HG03097 (cell line): ENCODE results near the gene SAA1.

Experiments used
- ATAC-seq: cut with Tn5 transposase; IDR thresholded peaks from one replicate; pipeline ENCODE4 v1.9.1; 2021; ENCODE audit not compliant: unreplicated experiment, low FRiP score

SAA1 gene

DNA sequence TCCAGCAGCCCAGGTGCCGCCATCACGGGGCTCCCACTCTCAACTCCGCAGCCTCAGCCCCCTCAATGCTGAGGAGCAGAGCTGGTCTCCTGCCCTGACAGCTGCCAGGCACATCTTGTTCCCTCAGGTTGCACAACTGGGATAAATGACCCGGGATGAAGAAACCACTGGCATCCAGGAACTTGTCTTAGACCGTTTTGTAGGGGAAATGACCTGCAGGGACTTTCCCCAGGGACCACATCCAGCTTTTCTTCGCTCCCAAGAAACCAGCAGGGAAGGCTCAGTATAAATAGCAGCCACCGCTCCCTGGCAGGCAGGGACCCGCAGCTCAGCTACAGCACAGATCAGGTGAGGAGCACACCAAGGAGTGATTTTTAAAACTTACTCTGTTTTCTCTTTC, at the start of gene SAA1:
Gene SAA1 (plus strand): TSS at position 316 of the 400 bp plus-strand sequence. CDS start 624 bp downstream, outside the sequence.
- ATAC-seq, result no peak

DNA sequence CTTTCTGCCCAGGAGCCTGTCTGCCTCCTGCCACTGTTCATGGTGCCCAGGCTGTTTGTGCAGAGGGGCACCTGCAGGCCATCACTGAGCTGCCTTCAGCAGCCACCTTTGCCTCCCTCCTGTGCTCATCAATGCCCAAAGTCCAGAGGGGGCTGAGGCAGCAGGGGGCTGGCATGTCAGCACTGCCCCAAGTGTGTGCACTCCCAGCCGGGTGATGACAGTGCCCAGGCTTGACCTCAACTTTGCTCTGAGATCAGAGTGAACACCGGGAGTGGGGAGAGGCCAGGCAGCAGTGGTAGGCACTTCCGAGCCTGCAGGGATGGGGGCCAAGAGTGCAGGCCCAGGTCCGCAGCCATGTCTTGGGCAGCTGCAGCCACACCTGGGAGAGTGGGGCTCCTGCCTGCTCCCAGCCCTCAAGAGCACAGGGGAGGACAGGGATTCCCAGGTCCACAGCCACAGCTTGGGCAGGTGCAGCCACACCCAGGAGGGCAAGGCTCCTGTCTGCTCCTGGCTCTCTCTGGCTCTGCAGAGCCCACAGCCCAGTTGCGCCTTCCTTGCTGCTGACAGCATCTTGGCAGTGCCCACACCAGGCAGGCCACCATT, 44.7 kb upstream of the SAA1 start:
- ATAC-seq, result no peak

DNA sequence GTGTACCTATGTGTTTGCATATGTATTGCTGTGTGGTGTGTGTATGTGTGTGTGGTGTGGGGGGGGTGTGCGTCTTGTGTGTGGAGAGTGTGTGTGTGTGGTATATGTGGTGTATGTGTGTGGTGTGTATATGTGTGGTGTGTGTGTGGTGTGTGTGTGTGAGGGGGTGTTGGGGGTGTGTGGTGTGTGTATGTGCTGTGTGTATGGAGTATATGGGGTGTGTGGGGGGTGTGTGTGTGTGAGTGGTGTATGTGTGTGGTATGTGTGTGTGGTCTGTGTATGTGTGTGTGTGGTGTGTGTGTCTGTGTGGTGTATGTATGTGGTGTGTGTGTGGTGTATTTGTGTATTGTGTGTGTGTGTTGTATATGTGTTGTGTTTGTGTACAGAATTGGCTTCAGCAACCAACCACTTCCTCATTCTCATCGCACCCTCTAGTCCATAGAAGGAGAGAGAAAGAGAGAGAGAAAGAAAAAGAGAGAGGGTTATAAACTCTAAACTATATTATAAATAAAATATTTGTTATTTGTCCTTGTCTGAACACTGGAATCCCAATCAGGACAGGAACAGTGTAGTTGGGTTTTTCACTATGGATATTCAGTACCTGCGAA, 43.1 kb upstream of the SAA1 start:
- no peak for ATAC-seq

DNA sequence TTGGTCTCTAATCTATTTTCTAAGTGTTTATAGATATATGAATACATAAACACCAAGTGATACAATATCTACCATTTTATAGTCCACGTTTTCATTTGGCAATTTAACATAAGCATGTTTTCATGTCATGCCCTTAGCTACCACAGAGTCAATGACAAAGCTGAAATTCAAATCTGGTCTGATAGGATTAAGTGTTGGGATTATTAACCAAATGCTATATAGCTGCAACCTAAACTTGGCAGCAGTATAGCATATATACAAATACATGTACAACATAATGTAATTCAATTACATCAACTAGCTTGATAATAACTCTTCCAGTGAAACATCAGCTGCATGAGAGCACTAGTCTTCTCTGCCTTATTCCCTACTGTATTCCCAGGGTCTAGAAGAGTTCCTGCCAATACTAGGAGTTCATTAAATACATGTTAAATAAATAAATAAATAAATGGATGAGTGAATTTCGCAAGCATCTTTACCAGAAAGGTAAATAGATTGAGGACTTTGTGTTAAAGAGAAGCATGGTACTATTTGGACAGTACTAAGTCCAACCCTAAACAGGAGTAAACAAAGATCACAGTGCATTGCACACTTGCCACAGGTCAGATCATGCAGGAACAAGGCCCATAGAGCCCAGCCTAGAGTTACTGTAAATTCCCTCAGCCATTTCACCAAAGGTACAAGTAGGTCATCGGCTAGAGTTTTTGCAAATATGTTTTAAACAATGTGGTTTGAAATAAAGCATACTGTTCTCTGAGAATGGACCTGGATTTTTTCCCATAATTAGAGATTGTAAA, 42.3 kb upstream of the SAA1 start:
- no peak for ATAC-seq

DNA sequence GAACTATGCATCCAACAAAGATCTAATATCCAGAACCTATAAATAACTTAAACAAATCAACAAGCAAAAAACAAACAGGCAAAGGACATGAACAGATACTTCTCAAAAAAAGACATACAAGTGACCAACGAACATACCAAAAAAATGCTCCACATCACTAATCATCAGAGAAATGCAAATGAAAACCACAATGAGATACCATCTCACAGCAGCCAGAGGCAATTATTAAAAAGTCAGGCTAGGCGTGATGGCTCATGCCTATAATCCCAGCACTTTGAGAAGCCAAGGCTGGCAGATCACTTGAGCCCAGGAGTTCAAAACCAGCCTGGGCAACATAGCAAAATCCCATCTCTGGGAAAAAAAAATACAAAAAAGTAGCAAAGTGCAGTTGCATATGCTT, 40.2 kb upstream of the SAA1 start:
- no peak for ATAC-seq

DNA sequence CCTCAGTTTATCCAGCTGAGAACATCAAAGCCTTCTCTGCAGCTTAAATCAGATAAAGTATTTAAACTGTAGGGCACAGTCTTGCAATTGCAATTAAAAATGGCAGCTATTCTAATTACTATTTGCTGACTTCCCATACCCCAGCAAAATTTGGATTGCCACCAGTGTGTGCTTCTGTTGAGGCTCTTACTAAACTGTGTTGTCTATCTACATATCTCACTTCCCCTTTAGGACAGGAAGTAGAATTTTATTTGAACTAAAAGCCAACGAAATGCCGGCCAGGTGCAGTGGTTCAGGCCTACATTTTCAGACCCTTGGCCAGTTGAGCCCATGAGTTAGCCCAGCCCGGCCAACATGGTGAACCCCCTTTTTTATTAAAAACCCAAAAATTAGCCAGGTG, 36.6 kb upstream of the SAA1 start:
- ATAC-seq, result peak; percentile 77

DNA sequence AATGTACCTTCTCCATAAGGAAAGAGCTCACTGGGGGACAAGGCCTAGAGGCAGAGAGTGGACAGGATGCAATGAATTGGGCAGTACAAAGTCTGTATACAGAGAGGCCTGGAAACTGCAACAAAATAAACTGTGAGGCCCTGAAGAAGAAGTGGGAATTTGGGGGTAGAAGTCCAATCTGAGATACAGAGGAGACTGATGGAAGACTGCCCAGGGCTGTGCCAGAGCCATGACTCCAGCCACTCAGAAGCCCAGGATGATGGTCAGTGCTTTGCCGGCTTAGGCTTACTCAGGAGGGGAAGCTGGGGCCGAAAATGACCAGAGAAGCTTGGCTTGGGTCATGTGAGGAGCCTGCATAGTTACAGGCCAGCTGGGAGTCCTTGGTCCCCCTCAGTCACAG, 35.2 kb upstream of the SAA1 start:
- ATAC-seq, result no peak

DNA sequence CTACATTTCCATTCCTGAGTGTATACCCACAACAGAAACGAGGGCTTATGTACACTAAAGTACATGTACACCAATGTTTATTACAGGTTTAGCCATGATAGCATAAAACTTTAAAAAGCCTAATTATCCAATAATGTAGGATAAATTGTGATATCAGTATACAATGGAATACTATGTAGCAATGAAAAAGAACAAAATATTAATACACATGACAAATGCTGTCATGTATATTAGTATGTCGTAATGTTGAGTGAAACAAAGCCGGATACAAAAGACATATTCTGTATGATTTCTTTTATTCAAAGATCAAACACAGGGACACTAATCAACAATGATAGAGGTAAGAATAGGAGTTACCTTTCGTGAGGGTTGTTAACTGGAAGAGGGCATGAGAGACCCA, 32.2 kb upstream of the SAA1 start:
- no peak for ATAC-seq

DNA sequence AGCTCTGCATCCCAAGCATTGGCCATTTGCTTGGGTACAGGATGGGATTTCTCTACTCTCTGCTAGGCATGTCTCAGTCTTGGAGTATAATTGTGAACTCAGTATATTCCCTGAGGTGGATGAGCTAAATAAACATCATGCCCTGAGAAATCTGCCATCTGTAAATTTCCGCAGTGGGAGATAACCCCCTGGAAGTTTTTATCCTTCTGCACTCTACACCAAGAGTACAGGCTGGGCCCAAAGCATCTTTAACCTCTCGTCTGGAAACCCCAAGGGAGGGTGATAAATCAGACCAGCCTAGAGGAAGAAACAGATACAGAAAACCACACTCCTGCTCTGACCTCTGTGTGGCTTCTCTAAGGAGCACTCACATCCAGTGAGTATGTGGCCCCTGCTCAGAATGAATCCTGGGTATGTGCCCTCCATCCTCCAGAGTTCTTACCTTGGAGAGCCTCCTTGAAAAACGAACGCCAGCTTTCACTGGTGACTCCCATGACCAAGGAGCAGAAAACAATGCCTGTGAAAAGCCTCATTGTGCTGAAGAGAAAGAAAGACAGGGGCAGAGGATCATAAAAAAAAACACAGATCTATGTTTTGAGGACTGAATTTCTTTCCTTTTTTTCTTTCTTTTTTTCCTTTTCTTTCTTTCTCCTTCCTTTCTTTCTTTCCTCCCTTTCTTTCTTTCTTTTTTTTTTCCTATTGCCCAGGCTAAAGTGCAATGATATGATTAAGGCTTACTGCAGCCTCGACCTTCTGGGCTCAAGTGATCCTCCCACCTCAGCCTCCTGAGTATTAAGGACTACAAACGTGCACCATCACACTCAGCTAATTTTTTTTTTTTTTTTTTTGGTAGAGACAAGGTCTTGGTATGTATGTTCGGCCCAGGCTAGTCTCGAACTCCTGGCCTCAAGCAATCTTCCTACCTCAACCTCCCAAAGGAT, 30.4 kb upstream of the SAA1 start:
- no peak for ATAC-seq

DNA sequence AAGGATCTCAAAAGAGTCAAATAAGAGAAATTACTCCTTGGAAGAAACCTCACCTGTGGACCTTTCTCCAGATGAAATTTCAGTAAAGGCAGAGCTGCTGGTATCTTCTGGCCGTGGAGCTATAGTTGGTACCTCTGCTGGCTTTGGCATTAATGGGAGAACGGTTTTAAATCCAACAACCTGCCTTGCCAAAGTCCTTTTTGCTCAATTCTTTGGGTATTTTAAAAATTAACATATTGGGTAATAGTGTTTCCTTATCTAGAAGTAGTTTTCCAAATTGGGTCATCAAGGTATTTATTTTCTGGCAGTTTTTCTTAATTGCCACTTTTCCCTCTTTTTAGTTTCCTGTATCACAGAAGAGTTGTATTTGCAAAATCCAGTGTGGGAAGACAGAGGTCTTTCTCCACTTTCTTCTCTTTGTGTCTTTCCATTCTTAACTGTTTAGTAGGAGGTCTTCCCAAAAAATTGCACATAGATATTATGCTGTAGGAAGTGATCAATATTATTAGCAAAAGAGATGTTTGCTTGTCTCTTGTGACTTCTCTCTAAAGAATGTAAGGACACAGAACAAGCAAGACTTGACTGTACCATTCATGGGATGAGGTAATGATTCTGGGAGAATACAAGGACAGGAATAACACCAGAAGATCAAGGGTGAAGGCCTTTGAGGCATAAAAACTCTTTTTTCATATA, 29.3 kb upstream of the SAA1 start, which contains the start of gene SAA4:
Gene SAA4 (minus strand): TSS at position 139 of the 693 bp plus-strand sequence. CDS start 876 bp downstream, outside the sequence.
- no peak for ATAC-seq

DNA sequence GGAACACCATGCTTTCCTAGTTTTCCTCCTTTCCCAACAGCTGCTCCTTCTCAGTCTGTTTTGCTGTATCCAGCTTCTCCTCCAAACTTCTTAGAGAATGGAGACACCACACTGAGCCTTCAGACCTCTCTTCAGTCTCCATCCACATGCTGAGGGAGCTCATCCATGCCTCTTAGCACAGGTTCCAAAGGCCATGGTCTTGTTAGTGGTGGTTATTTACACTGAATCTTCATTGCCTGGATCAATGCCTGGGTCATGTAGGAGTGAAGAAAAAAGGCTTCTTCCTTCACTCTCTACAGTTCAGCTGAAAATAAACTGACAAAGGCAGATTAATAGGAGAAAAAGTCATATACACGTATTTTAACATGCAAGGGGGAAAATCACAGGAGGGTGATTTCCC, 26.4 kb upstream of the SAA1 start:
- ATAC-seq, result no peak

DNA sequence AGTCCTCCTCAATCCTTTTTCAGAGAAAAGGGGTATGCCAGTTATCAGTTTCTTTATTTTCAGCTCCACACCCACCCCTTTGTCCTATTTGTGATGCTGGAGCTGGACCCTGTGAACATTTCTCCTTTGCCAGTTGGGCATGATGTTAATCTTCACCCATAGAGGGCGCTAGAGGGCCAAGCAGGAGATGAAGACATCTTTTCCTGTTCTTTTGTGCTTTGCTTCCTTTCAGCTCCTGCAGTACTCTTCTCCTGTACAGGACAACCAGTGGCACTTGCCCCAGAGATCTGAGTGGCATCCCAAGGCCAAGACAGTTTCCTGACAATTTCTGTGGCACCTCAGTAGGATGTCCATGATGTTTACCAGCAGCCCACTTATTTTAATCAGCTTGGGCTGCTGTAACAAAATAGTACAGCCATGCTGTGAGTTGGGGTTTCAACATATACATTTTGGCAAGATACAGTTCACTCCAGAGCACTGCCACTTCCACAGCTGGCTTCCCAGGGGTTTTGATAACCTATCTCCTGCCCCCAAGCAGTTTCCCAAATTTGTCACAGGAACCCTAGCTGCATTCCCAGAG, 22.2 kb upstream of the SAA1 start:
- no peak for ATAC-seq

DNA sequence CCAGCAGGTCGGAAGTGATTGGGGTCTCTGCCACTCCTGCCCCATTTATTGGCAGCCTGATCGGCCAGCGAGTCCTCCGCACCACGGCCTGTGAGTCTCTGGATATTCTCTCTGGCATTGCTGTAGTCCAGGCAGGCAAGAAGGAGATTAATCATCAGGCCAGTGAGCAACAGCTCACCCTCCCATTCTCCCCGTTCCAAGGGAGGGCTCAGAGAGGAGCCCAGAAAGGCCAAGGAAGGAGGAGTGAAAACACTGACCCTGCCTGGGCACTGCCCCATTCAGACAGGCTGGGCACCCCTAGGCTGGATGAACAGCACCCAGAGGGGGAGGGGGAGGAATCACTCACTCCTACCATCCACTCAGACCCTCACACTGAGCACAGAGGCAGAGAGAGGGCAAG, 20.7 kb upstream of the SAA1 start:
- no peak for ATAC-seq

DNA sequence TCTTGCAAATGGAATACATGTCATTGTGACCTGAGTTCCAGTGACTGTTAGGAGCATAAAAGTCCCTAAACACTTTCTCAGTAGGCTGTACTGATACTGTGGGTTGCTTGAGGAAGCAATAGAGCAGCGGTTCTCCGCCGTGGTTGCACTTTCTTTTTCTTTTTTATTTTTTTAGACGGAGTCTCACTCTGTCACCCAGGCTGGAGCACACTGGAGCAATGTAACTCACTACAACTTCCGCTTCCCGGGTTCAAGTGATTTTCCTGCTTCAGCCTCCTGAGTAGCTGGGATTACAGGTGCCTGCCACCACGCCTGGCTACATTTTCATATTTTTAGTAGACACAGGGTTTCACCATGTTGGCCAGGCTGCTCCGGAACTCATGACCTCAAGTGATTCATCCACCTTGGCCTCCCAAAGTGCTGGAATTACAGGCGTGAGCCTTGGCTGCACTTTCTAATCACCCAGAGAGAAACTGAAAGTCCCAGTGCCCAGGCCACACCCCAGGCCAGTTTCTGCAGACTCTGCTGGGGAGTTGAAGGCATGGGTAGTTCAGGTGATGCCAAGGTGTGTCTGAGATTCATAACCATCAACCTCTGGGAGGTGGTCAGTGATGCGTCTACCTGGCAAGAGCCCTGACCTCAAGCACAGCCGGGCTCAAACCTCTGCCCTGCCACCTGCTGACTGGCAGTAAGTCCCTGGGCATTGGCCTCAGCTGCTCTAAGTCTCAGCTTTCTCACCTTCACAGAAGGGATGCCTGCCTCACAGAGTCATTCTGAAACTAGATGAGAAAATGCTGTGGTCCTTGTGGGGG, 19.5 kb upstream of the SAA1 start:
- ATAC-seq, result peak; percentile 86

DNA sequence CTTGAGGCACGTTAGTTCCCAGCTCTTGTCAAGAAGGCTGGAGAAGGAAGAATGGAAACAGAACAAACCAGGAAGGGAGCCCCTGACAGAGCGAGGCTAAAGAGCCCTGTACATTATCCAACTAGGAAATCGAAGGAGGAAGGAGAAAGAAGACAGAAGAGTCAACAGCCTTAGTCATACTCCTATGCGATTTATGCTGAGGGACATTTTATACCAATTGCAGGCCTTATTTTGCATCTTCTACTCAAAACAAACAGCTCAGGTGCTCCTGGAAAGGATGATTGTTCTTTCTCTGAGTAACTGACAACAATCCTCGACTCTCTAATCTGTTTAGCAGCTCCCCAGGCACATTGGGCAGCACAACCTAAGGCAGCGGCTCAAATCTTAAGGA, 18.9 kb upstream of the SAA1 start:
- peak; percentile 3 for ATAC-seq

DNA sequence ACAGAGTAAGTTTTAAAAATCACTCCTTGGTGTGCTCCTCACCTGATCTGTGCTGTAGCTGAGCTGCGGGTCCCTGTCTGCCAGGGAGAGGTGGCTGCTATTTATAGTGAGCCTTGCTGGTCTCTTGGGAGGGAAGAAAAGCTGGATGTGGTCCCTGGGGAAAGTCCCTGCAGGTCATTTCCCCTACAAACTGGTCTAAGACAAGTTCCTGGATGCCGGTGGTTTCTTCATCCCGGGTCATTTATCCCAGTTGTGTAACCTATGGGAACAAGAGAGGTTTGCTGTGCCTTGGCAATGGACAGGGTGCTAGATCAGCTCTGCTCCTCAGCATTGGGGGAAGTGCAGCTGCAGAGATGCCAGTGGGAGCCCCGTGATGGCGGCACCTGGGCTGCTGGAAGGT, 17.5 kb upstream of the SAA1 start, which contains the start of gene SAA2:
Gene SAA2 (minus strand): TSS at position 108 of the 400 bp plus-strand sequence. CDS start 657 bp downstream, outside the sequence.
- no peak for ATAC-seq

DNA sequence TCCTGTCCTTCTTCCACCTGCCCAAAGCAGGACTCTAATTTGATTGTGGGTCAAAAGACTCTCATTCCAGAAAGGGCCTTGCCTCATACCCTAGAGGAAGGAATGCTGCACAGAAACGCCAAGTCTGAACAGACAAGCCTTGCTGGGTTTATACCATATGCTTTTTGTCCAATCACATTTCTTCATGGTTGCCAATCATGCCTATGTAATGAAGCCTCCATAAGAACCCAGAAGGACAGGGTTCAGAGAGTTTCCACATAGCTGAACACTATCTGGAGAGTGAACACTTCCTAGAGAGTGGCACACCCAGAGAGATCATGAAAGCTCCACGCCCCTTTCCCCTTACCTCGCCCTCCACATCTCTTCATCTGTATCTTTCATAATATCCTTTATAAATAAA, 12.8 kb upstream of the SAA1 start:
- ATAC-seq, result no peak

DNA sequence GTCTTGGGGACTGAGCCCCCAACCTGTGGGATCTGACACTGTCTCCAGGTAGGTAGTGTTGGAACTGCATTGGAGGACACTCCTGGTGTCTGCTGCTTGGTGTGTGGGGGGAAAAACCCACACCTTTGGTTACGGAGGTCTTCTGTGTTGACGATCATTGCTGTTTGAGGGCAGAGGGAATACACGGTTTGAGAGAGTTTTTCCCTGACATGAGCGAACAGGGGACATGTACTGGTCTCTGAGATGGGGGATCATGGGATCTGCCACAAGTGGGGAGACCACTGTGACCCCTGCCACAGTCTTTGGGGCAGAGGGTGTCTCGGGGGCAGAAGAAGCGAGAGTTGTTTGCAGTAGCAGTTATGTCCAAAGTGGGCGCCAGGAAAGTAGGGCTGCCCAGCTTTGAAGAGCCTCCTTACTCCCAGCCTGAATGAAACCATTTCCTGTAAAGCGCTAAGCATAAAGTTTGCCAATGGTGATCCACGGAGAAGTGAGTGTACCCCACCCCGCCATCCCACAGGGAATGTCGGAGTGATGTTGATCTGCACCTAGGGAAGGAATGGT, 12.2 kb upstream of the SAA1 start:
- ATAC-seq, result no peak
